Kidney (tissue), 14 donors: ENCODE measurements around the gene CPED1. TPM values are rescaled to one million over a fixed set of nuclear protein-coding genes. Genes with fewer than 3 reads are reported as not detected.

Source experiments
- DNase-seq, 5 donors: peaks; one replicate each; pipeline ENCODE4 v3.0.0-alpha.2; 2013 to 2020
- FAIRE-seq: peaks from 2 replicates; lab custom pipeline; 2012; peaks lifted over from hg19 to GRCh38; lab: Jason Lieb, UNC
- H3K27ac ChIP-seq, 2 donors: one replicate each; pipeline ENCODE4 v1.7.0; 2013; ENCODE audit warnings: low read depth in 2 of 2, low read length in 2 of 2, inconsistent platforms in 1 of 2
- H3K27me3 ChIP-seq: one replicate; pipeline ENCODE4 v1.7.1; 2013; ENCODE audit warnings: low read length, inconsistent platforms; ENCODE audit not compliant: control insufficient read depth, insufficient read depth
- H3K36me3 ChIP-seq, 3 donors: one replicate each; pipeline versions ENCODE4 v1.7.0 to v1.7.1; 2013; ENCODE audit warnings: low read length in 3 of 3, control low read depth in 1 of 3, inconsistent platforms in 1 of 3; ENCODE audit not compliant: insufficient read depth in 3 of 3, control insufficient read depth in 2 of 3
- H3K4me1 ChIP-seq, 3 donors: one replicate each; pipeline versions ENCODE4 v1.7.0 to v1.7.1; 2013; ENCODE audit warnings: low read length in 3 of 3, inconsistent platforms in 1 of 3, low read depth in 1 of 3; ENCODE audit not compliant: control insufficient read depth in 2 of 3, insufficient read depth in 2 of 3
- H3K4me3 ChIP-seq, 3 donors: one replicate each; pipeline versions ENCODE4 v1.7.0 to v1.8.1; 2013; ENCODE audit warnings: low read length in 3 of 3, control low read depth in 1 of 3, inconsistent platforms in 1 of 3
- H3K9ac ChIP-seq, 3 donors: one replicate each; pipeline versions ENCODE4 v1.7.0 to v1.7.1; 2013; ENCODE audit warnings: low read length in 3 of 3, control low read depth in 1 of 3, inconsistent platforms in 1 of 3
- H3K9me3 ChIP-seq, 3 donors: one replicate each; pipeline versions ENCODE4 v1.7.0 to v1.7.1; 2013; ENCODE audit warnings: low read length in 3 of 3, control low read depth in 1 of 3, inconsistent platforms in 1 of 3; ENCODE audit not compliant: control insufficient read depth in 2 of 3, insufficient read depth in 1 of 3
- CTCF ChIP-seq: IDR thresholded peaks from 3 replicates; pipeline ENCODE4 v1.5.1; 2012; ENCODE audit warnings: mild to moderate bottlenecking, moderate library complexity, borderline replicate concordance; ENCODE audit not compliant: insufficient read depth; ENCODE audit errors: extremely low read depth
- intact Hi-C: fragments of 100-400 bp; cut with DNase I; formaldehyde crosslinking; loops from one replicate; pipeline ENCODE4 v1.11.1; 2022
- polyA plus RNA-seq: library from polyadenylated mRNA; stranded (reverse); fragments of 350-450 nt; fragmentation: Illumina TruSeq; extraction: RNeasy Lipid Tissue Mini Kit (QIAGEN cat#74804); gene quantifications from one replicate; pipeline ENCODE4 v1.2.3, GENCODE V29; 2014; ENCODE audit warnings: low read depth, low replicate concordance; ENCODE audit not compliant: insufficient read depth
- total RNA-seq: library from RNA; stranded (reverse); fragmentation: NEBNext Ultra II Directional; extraction: Animal tissue kit (Norgen Biotek cat#: 25700); gene quantifications from one replicate; pipeline ENCODE4 v1.2.1, GENCODE V29; 2021
- donor health status: control.
- donor health status: control.
- donor health status: control.
- donor health status: control.
- donor health status: control.
- donor health status: DM: yes; HTN: yes; CAD: no.
- donor health status: Normal renal cell carcinoma (clear cell type).

The CPED1 gene
- total and polyA plus RNA-seq, 2 donors from 2014 or later = 2.9 to 16.9 TPM

DNA sequence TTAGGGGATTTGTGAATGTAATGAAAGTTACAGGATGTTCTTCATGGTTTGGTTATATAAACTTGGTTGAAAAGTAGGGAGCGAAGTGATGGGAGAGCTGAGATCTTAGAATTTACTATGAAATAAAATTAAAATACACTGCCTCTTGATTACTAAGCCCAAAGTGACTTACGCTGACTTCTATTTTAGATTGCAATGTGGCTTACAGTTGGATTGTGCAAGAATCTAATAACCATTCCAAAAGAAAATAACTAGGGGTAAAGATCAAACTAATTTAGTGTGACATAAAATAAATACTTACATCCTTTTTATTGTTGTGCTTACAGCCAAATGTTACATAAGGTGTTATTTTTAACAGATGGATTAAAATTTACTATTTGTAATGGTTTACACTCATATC lies 355.6 kb downstream of the CPED1 start:
- Histone ChIP-seq H3K27ac (no peak overlapping the region), H3K36me3 (peaks cover 0 to 7% (median 2%) of the 10 kb centered on the region in 3 donors), H3K4me3 (no peak overlapping the region), H3K9ac (no peak overlapping the region), H3K27me3 (no peaks in the 10 kb centered on the region), H3K4me1 (no peaks in the 10 kb centered on the region), H3K9me3 (no peaks in the 10 kb centered on the region)
- DNase-seq (no peak), FAIRE-seq (no peak)
- intact Hi-C loops = no loop called here
- no peak for TF ChIP-seq CTCF

- FAIRE-seq (no peak), DNase-seq (no peak)
- no peak for TF ChIP-seq CTCF
- Histone ChIP-seq H3K4me3 (no peak overlapping the region), H3K27ac (no peak overlapping the region), H3K9me3 (no peaks in the 10 kb centered on the region), H3K36me3 (peaks cover 0 to 7% (median 0%) of the 10 kb centered on the region in 3 donors), H3K4me1 (no peaks in the 10 kb centered on the region), H3K9ac (no peak overlapping the region), H3K27me3 (no peaks in the 10 kb centered on the region)
- intact Hi-C loops = no loop called here
Measured at GRCh38 chr7:121344497-121344896, 356.0 kb downstream of the CPED1 start.

Other genes starting within 250 kb of the CPED1 start
- 76.5 TPM for gene TSPAN12, start 130.6 kb upstream of the CPED1 start, total RNA-seq
- gene TSPAN12, start 130.6 kb upstream of the CPED1 start, polyA plus RNA-seq = 44.2 TPM
- gene ING3, start 37.9 kb upstream of the CPED1 start, total RNA-seq = 20.8 TPM
- gene ING3, start 37.9 kb upstream of the CPED1 start, polyA plus RNA-seq = 5.2 TPM